ENCODE data around the gene AKR1C1.
"Not testable (repeated sequence)": the region's sequence is repeated elsewhere in the genome, so short reads cannot be mapped to it uniquely, and the experiment has no call there.

AKR1C1 gene

DNA sequence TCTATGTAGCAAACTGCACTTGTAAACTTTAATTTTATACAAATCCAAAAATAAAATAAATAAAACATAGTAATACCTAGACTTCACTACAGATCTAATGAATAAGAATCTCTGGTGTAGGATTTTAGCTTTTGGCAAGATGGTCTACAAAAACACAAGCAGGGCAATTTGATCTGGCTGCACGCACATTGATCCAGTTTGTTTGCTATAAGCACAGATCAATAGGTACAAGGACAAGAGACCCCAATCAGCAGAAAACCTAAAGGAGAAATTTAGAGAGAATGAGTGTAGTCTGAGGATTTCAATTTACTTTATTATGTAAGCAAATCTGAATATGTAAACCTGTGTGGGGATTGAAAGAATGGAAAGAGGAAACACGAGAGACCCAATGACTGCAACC is 48.2 kb downstream of the AKR1C1 start:
- not testable (repeated sequence) for H3K27ac ChIP-seq (ENCODE audit: low read depth, low read length, poor library complexity, severe bottlenecking); H3K9ac ChIP-seq (ENCODE audit: low read length); H3K9me2 ChIP-seq (ENCODE audit: low read depth, low read length); H3K4me2 ChIP-seq (ENCODE audit: low read length); H4K20me1 ChIP-seq (ENCODE audit: insufficient read depth, low read length); H3K4me1 ChIP-seq (ENCODE audit: insufficient read depth, low read length, severe bottlenecking); H3K4me3 ChIP-seq (ENCODE audit: low read depth, low read length, poor library complexity, severe bottlenecking); H3K27me3 ChIP-seq (ENCODE audit: insufficient read depth, low read length); H3K9me3 ChIP-seq (ENCODE audit: low read length); H2AFZ ChIP-seq (ENCODE audit: low read length); H3K36me3 ChIP-seq (ENCODE audit: insufficient read depth, low read length); H3F3A ChIP-seq (ENCODE audit: insufficient read depth, low read length); H3K79me2 ChIP-seq (ENCODE audit: insufficient read depth, low read length)

DNA sequence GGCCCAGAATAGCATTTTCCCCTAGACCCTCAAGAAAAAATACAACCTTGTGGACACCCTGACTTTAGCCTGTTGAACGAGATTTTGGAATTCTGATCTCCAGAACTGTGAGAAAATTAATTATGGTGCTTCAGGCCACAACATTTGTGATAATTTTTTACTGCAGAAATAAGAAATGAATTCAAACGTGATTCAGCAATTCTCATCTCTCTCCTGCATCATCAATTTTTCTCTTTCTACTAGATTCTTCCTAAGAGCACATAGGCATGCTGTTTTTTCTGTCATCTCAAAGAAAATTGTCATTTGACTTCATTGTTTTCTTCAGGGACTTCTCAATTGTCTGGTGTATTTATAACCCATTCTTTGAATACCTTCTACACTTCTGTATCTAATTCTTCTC is 49.4 kb downstream of the AKR1C1 start:
- H3K9me2 ChIP-seq (ENCODE audit: low read depth, low read length): no peaks in the 10 kb centered on the region
- no peak overlapping the region for H3K4me2 ChIP-seq (ENCODE audit: low read length)
- no peaks in the 10 kb centered on the region for H3K79me2 ChIP-seq (ENCODE audit: insufficient read depth, low read length)
- H3K27ac ChIP-seq (ENCODE audit: low read depth, low read length, poor library complexity, severe bottlenecking): no peak overlapping the region
- no peak overlapping the region for H3K4me3 ChIP-seq (ENCODE audit: low read depth, low read length, poor library complexity, severe bottlenecking)
- H3K27me3 ChIP-seq (ENCODE audit: insufficient read depth, low read length): no peaks in the 10 kb centered on the region
- H3K36me3 ChIP-seq (ENCODE audit: insufficient read depth, low read length): no peaks in the 10 kb centered on the region
- no peak overlapping the region for H3K9ac ChIP-seq (ENCODE audit: low read length)
- no peak for TF ChIP-seq EZH2 (IDR thresholded peaks at IDR 0.05; ENCODE audit: borderline replicate concordance, low read length)
- TF ChIP-seq, protein P1, sequence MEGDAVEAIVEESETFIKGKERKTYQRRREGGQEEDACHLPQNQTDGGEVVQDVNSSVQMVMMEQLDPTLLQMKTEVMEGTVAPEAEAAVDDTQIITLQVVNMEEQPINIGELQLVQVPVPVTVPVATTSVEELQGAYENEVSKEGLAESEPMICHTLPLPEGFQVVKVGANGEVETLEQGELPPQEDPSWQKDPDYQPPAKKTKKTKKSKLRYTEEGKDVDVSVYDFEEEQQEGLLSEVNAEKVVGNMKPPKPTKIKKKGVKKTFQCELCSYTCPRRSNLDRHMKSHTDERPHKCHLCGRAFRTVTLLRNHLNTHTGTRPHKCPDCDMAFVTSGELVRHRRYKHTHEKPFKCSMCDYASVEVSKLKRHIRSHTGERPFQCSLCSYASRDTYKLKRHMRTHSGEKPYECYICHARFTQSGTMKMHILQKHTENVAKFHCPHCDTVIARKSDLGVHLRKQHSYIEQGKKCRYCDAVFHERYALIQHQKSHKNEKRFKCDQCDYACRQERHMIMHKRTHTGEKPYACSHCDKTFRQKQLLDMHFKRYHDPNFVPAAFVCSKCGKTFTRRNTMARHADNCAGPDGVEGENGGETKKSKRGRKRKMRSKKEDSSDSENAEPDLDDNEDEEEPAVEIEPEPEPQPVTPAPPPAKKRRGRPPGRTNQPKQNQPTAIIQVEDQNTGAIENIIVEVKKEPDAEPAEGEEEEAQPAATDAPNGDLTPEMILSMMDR (IDR thresholded peaks at IDR 0.05; ENCODE audit: low read length): no peak
- no peak overlapping the region for H2AFZ ChIP-seq (ENCODE audit: low read length)
- no peaks in the 10 kb centered on the region for H4K20me1 ChIP-seq (ENCODE audit: insufficient read depth, low read length)
- no peaks in the 10 kb centered on the region for H3K9me3 ChIP-seq (ENCODE audit: low read length)
- no peaks in the 10 kb centered on the region for H3F3A ChIP-seq (ENCODE audit: insufficient read depth, low read length)
- H3K4me1 ChIP-seq (ENCODE audit: insufficient read depth, low read length, severe bottlenecking): no peaks in the 10 kb centered on the region

- H3K4me2 ChIP-seq (ENCODE audit: low read length): no peak overlapping the region
- H3K9me2 ChIP-seq (ENCODE audit: low read depth, low read length): no peaks in the 10 kb centered on the region
- H2AFZ ChIP-seq (ENCODE audit: low read length): no peak overlapping the region
- no peaks in the 10 kb centered on the region for H3K9me3 ChIP-seq (ENCODE audit: low read length)
- H3K79me2 ChIP-seq (ENCODE audit: insufficient read depth, low read length): no peaks in the 10 kb centered on the region
- H3K36me3 ChIP-seq (ENCODE audit: insufficient read depth, low read length): no peaks in the 10 kb centered on the region
- no peaks in the 10 kb centered on the region for H3K4me1 ChIP-seq (ENCODE audit: insufficient read depth, low read length, severe bottlenecking)
- no peaks in the 10 kb centered on the region for H4K20me1 ChIP-seq (ENCODE audit: insufficient read depth, low read length)
- no peaks in the 10 kb centered on the region for H3K27me3 ChIP-seq (ENCODE audit: insufficient read depth, low read length)
- H3K4me3 ChIP-seq (ENCODE audit: low read depth, low read length, poor library complexity, severe bottlenecking): no peak overlapping the region
- H3K9ac ChIP-seq (ENCODE audit: low read length): no peak overlapping the region
- no peak overlapping the region for H3K27ac ChIP-seq (ENCODE audit: low read depth, low read length, poor library complexity, severe bottlenecking)
- TF ChIP-seq, protein P1 (IDR thresholded peaks at IDR 0.05; ENCODE audit: low read length): no peak
- no peak for TF ChIP-seq EZH2 (IDR thresholded peaks at IDR 0.05; ENCODE audit: borderline replicate concordance, low read length)
- no peaks in the 10 kb centered on the region for H3F3A ChIP-seq (ENCODE audit: insufficient read depth, low read length)
Measured at GRCh38 chr10:5013385-5013784, 50.2 kb downstream of the AKR1C1 start.

DNA sequence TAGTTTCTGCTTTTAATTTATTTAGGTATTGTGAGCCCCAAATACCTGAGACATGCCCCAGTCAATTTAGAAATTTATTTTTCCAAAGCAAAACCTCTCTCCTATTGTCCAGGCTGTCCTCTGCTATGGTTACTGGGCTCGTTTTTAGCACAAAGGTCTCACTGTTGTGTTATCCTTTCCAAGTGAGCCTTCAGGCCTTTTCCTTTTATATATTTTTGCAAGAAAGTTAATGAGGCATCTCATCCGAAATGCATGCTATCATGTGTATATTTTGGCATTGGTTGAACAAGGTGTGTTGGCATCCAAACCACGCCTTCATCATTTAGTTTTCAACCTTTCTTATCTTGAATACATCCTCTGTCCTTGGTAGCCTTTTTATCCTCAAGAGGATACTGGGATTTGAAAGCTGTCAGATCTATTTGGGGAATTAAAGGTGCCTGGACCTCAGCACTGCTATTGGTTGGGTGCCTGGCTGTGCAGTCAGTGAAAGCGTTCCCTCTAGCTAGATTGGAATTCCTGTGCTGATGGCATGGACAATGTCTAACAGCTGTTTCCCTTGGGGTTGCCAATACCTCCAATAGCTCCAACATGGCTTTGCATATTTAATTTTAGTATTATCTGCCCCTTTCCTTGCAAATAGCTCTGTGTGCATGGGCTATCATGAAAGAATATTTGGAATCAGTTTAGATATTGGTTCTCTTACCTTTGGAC is 51.1 kb downstream of the AKR1C1 start:
- not testable (repeated sequence) for H3F3A ChIP-seq (ENCODE audit: insufficient read depth, low read length); H3K9ac ChIP-seq (ENCODE audit: low read length); H3K4me1 ChIP-seq (ENCODE audit: insufficient read depth, low read length, severe bottlenecking); H3K9me2 ChIP-seq (ENCODE audit: low read depth, low read length); H4K20me1 ChIP-seq (ENCODE audit: insufficient read depth, low read length); H3K27me3 ChIP-seq (ENCODE audit: insufficient read depth, low read length); H3K27ac ChIP-seq (ENCODE audit: low read depth, low read length, poor library complexity, severe bottlenecking); H3K4me2 ChIP-seq (ENCODE audit: low read length); H3K79me2 ChIP-seq (ENCODE audit: insufficient read depth, low read length); H3K36me3 ChIP-seq (ENCODE audit: insufficient read depth, low read length); H3K9me3 ChIP-seq (ENCODE audit: low read length); H2AFZ ChIP-seq (ENCODE audit: low read length); H3K4me3 ChIP-seq (ENCODE audit: low read depth, low read length, poor library complexity, severe bottlenecking)

Data from OCI-LY1 (cell line).